Stimulated activated CD8-positive, alpha-beta memory T cell treated with anti-CD3 and anti-CD28 coated beads, Interleukin-15, amount 100 ng/mL, for 48 hours (primary cell): ENCODE measurements around the gene MED13L.
"Not testable (repeated sequence)": the region's sequence is repeated elsewhere in the genome, so short reads cannot be mapped to it uniquely, and the experiment has no call there.

Source experiments
- DNase-seq, 2 donors: peaks; one replicate each; pipeline ENCODE4 v3.0.0-alpha.2; 2020; ENCODE audit warnings: low read depth in 2 of 2

Gene MED13L

GRCh38 chr12:116247377-116247776, 30.1 kb downstream of the MED13L start:
- DNase-seq, result no peak

- DNase-seq, result no peak
These were observed 30.9 kb downstream of the MED13L start for GRCh38 chr12:116246490-116247179.

GRCh38 chr12:116245189-116245588, 32.3 kb downstream of the MED13L start:
- DNase-seq, result no peak

GRCh38 chr12:116244474-116245090, 32.9 kb downstream of the MED13L start:
- DNase-seq, result no peak

- no peak for DNase-seq
These were observed 33.5 kb downstream of the MED13L start for GRCh38 chr12:116244001-116244400.

GRCh38 chr12:116242740-116243139, 34.8 kb downstream of the MED13L start:
- DNase-seq, result no peak

- DNase-seq, result no peak
These were observed 36.2 kb downstream of the MED13L start for GRCh38 chr12:116241157-116241759.

- DNase-seq, result not testable (repeated sequence)
These were observed 38.8 kb downstream of the MED13L start for GRCh38 chr12:116238570-116239119.

GRCh38 chr12:116238149-116238548, 39.3 kb downstream of the MED13L start:
- DNase-seq, result no peak

- DNase-seq, result no peak
These were observed 40.5 kb downstream of the MED13L start for GRCh38 chr12:116236976-116237375.

GRCh38 chr12:116236148-116236731, 41.3 kb downstream of the MED13L start:
- peak in 1 of 2 donors; percentile 27 for DNase-seq

- DNase-seq, result not testable (repeated sequence)
These were observed 43.3 kb downstream of the MED13L start for GRCh38 chr12:116234148-116234547.

- DNase-seq, result no peak
These were observed 43.8 kb downstream of the MED13L start for GRCh38 chr12:116233669-116234068.

- no peak for DNase-seq
These were observed 49.7 kb downstream of the MED13L start for GRCh38 chr12:116227811-116228210.

GRCh38 chr12:116226026-116226425, 51.5 kb downstream of the MED13L start:
- no peak for DNase-seq

GRCh38 chr12:116222358-116222757, 55.1 kb downstream of the MED13L start:
- DNase-seq, result no peak

GRCh38 chr12:116220756-116221155, 56.7 kb downstream of the MED13L start:
- DNase-seq, result no peak

- no peak for DNase-seq
These were observed 60.3 kb downstream of the MED13L start for GRCh38 chr12:116217045-116217735.

GRCh38 chr12:116216022-116216756, 61.3 kb downstream of the MED13L start:
- no peak for DNase-seq

- DNase-seq, result no peak
These were observed 62.5 kb downstream of the MED13L start for GRCh38 chr12:116215023-116215422.

GRCh38 chr12:116213885-116214527, 63.5 kb downstream of the MED13L start:
- DNase-seq, result no peak
